ENCODE results near the gene PACSIN3. TPM values are rescaled to one million over a fixed set of nuclear protein-coding genes. Genes with fewer than 3 reads are reported as not detected.

Gene PACSIN3
- total and polyA plus RNA-seq, 2 of the 8 experiments (the other 6 are each of a cell fraction or from before 2014, with no cell fraction given) = 23.8 to 47.2 TPM

GRCh38 chr11:47161890-47162289 lies 24.3 kb downstream of the PACSIN3 start (continued):
- TF ChIP-seq, protein P1, sequence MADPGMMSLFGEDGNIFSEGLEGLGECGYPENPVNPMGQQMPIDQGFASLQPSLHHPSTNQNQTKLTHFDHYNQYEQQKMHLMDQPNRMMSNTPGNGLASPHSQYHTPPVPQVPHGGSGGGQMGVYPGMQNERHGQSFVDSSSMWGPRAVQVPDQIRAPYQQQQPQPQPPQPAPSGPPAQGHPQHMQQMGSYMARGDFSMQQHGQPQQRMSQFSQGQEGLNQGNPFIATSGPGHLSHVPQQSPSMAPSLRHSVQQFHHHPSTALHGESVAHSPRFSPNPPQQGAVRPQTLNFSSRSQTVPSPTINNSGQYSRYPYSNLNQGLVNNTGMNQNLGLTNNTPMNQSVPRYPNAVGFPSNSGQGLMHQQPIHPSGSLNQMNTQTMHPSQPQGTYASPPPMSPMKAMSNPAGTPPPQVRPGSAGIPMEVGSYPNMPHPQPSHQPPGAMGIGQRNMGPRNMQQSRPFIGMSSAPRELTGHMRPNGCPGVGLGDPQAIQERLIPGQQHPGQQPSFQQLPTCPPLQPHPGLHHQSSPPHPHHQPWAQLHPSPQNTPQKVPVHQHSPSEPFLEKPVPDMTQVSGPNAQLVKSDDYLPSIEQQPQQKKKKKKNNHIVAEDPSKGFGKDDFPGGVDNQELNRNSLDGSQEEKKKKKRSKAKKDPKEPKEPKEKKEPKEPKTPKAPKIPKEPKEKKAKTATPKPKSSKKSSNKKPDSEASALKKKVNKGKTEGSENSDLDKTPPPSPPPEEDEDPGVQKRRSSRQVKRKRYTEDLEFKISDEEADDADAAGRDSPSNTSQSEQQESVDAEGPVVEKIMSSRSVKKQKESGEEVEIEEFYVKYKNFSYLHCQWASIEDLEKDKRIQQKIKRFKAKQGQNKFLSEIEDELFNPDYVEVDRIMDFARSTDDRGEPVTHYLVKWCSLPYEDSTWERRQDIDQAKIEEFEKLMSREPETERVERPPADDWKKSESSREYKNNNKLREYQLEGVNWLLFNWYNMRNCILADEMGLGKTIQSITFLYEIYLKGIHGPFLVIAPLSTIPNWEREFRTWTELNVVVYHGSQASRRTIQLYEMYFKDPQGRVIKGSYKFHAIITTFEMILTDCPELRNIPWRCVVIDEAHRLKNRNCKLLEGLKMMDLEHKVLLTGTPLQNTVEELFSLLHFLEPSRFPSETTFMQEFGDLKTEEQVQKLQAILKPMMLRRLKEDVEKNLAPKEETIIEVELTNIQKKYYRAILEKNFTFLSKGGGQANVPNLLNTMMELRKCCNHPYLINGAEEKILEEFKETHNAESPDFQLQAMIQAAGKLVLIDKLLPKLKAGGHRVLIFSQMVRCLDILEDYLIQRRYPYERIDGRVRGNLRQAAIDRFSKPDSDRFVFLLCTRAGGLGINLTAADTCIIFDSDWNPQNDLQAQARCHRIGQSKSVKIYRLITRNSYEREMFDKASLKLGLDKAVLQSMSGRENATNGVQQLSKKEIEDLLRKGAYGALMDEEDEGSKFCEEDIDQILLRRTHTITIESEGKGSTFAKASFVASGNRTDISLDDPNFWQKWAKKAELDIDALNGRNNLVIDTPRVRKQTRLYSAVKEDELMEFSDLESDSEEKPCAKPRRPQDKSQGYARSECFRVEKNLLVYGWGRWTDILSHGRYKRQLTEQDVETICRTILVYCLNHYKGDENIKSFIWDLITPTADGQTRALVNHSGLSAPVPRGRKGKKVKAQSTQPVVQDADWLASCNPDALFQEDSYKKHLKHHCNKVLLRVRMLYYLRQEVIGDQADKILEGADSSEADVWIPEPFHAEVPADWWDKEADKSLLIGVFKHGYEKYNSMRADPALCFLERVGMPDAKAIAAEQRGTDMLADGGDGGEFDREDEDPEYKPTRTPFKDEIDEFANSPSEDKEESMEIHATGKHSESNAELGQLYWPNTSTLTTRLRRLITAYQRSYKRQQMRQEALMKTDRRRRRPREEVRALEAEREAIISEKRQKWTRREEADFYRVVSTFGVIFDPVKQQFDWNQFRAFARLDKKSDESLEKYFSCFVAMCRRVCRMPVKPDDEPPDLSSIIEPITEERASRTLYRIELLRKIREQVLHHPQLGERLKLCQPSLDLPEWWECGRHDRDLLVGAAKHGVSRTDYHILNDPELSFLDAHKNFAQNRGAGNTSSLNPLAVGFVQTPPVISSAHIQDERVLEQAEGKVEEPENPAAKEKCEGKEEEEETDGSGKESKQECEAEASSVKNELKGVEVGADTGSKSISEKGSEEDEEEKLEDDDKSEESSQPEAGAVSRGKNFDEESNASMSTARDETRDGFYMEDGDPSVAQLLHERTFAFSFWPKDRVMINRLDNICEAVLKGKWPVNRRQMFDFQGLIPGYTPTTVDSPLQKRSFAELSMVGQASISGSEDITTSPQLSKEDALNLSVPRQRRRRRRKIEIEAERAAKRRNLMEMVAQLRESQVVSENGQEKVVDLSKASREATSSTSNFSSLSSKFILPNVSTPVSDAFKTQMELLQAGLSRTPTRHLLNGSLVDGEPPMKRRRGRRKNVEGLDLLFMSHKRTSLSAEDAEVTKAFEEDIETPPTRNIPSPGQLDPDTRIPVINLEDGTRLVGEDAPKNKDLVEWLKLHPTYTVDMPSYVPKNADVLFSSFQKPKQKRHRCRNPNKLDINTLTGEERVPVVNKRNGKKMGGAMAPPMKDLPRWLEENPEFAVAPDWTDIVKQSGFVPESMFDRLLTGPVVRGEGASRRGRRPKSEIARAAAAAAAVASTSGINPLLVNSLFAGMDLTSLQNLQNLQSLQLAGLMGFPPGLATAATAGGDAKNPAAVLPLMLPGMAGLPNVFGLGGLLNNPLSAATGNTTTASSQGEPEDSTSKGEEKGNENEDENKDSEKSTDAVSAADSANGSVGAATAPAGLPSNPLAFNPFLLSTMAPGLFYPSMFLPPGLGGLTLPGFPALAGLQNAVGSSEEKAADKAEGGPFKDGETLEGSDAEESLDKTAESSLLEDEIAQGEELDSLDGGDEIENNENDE (IDR thresholded peaks at IDR 0.05; ENCODE audit: insufficient replicate concordance, low read length) = no peak
- TF ChIP-seq SIX5 (IDR thresholded peaks at IDR 0.05; ENCODE audit: low read depth, low read length) = no peak
- TF ChIP-seq FOSL1 (IDR thresholded peaks at IDR 0.05; ENCODE audit: insufficient read depth, low read depth, low read length) = no peak
- TF ChIP-seq CEBPB (IDR thresholded peaks at IDR 0.05; ENCODE audit: low read depth, low read length) = no peak
- TF ChIP-seq POLR2A (IDR thresholded peaks at IDR 0.05; ENCODE audit: control extremely low read depth in 1 of 2, low read depth in 2 of 2, low read length in 2 of 2) = no peak
- TF ChIP-seq YY1 (IDR thresholded peaks at IDR 0.05; ENCODE audit: low read depth, low read length) = no peak
- TF ChIP-seq, protein P2, sequence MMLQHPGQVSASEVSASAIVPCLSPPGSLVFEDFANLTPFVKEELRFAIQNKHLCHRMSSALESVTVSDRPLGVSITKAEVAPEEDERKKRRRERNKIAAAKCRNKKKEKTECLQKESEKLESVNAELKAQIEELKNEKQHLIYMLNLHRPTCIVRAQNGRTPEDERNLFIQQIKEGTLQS (IDR thresholded peaks at IDR 0.05; ENCODE audit: insufficient read depth, low read depth, low read length) = no peak
- no peak for TF ChIP-seq RXRA (IDR thresholded peaks at IDR 0.05; ENCODE audit: insufficient read depth, low read depth, low read length)
- no peak for TF ChIP-seq KDM5A (IDR thresholded peaks at IDR 0.05; ENCODE audit: low read length)
